Hepatocyte (in vitro differentiated cells): ENCODE results near the gene ADCY2.

Experiments
- CTCF ChIP-seq: fragments of 200-600 bp; sonication (generic); IDR thresholded peaks from 2 replicates; pipeline ENCODE4 v1.5.1; 2016; ENCODE audit warnings: antibody characterized with exemption, mild to moderate bottlenecking; ENCODE audit not compliant: poor library complexity
- EZH2 ChIP-seq: fragments of 200-600 bp; sonication (generic); IDR thresholded peaks from 2 replicates; pipeline ENCODE4 v1.6.1; 2016; ENCODE audit warnings: antibody characterized with exemption, mild to moderate bottlenecking, borderline replicate concordance

GRCh38 chr5:7518947-7519560 lies 123.1 kb downstream of the ADCY2 start:
- peak; percentile 7 for TF ChIP-seq CTCF
- no peak for TF ChIP-seq EZH2
